Natural killer cell (primary cell): ENCODE data around the gene LRIG1. TPM values are rescaled to one million over a fixed set of nuclear protein-coding genes. Genes with fewer than 3 reads are reported as not detected.

Experiments
- ATAC-seq, 3 donors: fragments of 150-1000 bp in 2 of 3; fragments of 200-7000 bp in 1 of 3; cut with Tn5 transposase; 1 replicate in 1 of 3; 2 replicates in 2 of 3; pipeline ENCODE4 v1.10.0; 2021; ENCODE audit warnings: mild to moderate bottlenecking in 2 of 3, moderate library complexity in 2 of 3
- DNase-seq, 2 donors: peaks; one replicate each; pipeline versions ENCODE4 v3.0.0 to v3.0.0-alpha.2; 2013 to 2021; ENCODE audit warnings: mixed read lengths in 1 of 2
- H3K27ac ChIP-seq: one replicate; pipeline ENCODE4 v1.5.1; 2013; ENCODE audit warnings: mild to moderate bottlenecking, low read length
- H3K27me3 ChIP-seq: one replicate; pipeline ENCODE4 v1.6.1; 2013; ENCODE audit warnings: low read length; ENCODE audit not compliant: control insufficient read depth, insufficient read depth
- H3K36me3 ChIP-seq: one replicate; pipeline ENCODE4 v1.6.1; 2013; ENCODE audit warnings: low read length; ENCODE audit not compliant: control insufficient read depth, insufficient read depth
- H3K4me1 ChIP-seq: one replicate; pipeline ENCODE4 v1.6.1; 2013; ENCODE audit warnings: low read length; ENCODE audit not compliant: control insufficient read depth, insufficient read depth
- H3K4me3 ChIP-seq: one replicate; pipeline ENCODE4 v1.5.1; 2013; ENCODE audit warnings: low read length
- H3K9me3 ChIP-seq: one replicate; pipeline ENCODE4 v1.6.1; 2013; ENCODE audit warnings: low read length; ENCODE audit not compliant: control insufficient read depth, insufficient read depth
- H3K27ac Mint-ChIP-seq, 2 donors: one replicate each; pipeline ENCODE4 v1.8.0; 2022; ENCODE audit warnings: mild to moderate bottlenecking in 2 of 2, mixed read lengths in 2 of 2, moderate library complexity in 1 of 2
- H3K27me3 Mint-ChIP-seq, 2 donors: one replicate each; pipeline ENCODE4 v1.8.0; 2022; ENCODE audit warnings: low read depth in 2 of 2, mixed read lengths in 2 of 2
- H3K36me3 Mint-ChIP-seq: one replicate; pipeline ENCODE4 v1.8.0; 2022; ENCODE audit warnings: mixed read lengths
- H3K4me1 Mint-ChIP-seq, 2 donors: one replicate each; pipeline ENCODE4 v1.8.0; 2022; ENCODE audit warnings: mixed read lengths in 2 of 2
- H3K4me3 Mint-ChIP-seq: one replicate; pipeline ENCODE4 v1.8.0; 2022; ENCODE audit warnings: mild to moderate bottlenecking, moderate library complexity, mixed read lengths
- H3K9me3 Mint-ChIP-seq, 2 donors: one replicate each; pipeline ENCODE4 v1.8.0; 2022; ENCODE audit warnings: mixed read lengths in 2 of 2
- CTCF ChIP-seq: fragments of 200-600 bp; IDR thresholded peaks from one replicate; pipeline ENCODE4 v1.8.0; 2022; ENCODE audit warnings: antibody characterized with exemption
- WGBS: methylation state at CpG from one replicate; pipeline ENCODE4 v1.1.7; 2013; ENCODE audit warnings: missing lambda C conversion rate; ENCODE audit not compliant: insufficient coverage; 5-methylcytosine and 5-hydroxymethylcytosine counted together
- intact Hi-C: fragments of 100-400 bp; cut with micrococcal nuclease; formaldehyde crosslinking; loops from one replicate; pipeline ENCODE4 v1.14.2; 2022
- total RNA-seq, 4 donors: library from RNA; stranded (reverse); fragments of 120-200 nt in 1 of 4; gene quantifications; one replicate each; pipeline versions ENCODE4 v1.2.3 to v1.2.4, GENCODE V29; 2013 to 2022

Gene LRIG1
- total RNA-seq, 3 donors from 2014 or later (not counting 1 experiment from before 2014, with no cell fraction given) = 5.5 to 10.6 (median 8.5) TPM

GRCh38 chr3:66534304-66534845 lies 33.6 kb upstream of the LRIG1 start:
- Histone ChIP-seq H3K4me3 (no peak overlapping the region), H3K27ac (no peak overlapping the region), H3K27me3 (no peaks in the 10 kb centered on the region), H3K36me3 (no peaks in the 10 kb centered on the region), H3K4me1 (no peaks in the 10 kb centered on the region), H3K9me3 (no peaks in the 10 kb centered on the region)
- DNase-seq = no peak
- Mint-ChIP-seq H3K4me1 (no peaks in the 10 kb centered on the region), H3K27ac (no peak overlapping the region), H3K27me3 (peaks cover under 1 to 18% of the 10 kb centered on the region in 2 donors), H3K4me3 (no peak overlapping the region), H3K36me3 (no peaks in the 10 kb centered on the region), H3K9me3 (no peaks in the 10 kb centered on the region)
- no peak for TF ChIP-seq CTCF
- ATAC-seq = no peak
- WGBS = 95% methylated on average over 3 of the region's 6 CpGs
- intact Hi-C loops = no loop called here

DNA sequence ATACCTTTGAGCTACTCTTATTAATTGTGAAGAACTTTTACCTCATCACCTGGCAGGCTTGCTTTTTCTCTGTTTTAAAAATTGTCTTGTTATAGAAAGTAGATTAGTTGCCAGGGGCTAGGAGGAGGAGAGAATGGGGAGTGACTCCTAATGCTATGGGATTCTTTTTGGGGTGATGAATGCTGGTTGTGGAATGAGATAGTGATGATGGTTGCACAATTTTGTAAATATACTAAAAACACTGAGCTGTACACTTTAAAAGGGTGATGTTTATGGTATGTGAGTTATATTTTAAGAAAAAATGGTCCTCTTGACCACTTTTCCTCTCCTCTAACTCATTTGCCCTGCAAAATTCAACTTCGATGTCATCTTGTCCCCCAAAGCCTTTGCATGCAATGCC lies 31.8 kb upstream of the LRIG1 start:
- Mint-ChIP-seq H3K9me3 (no peaks in the 10 kb centered on the region), H3K27ac (no peak overlapping the region), H3K36me3 (no peaks in the 10 kb centered on the region), H3K27me3 (peaks cover 0 to 9% of the 10 kb centered on the region in 2 donors), H3K4me1 (no peaks in the 10 kb centered on the region), H3K4me3 (no peak overlapping the region)
- intact Hi-C loops = no loop called here
- TF ChIP-seq CTCF = no peak
- Histone ChIP-seq H3K4me3 (no peak overlapping the region), H3K36me3 (no peaks in the 10 kb centered on the region), H3K27me3 (no peaks in the 10 kb centered on the region), H3K27ac (no peak overlapping the region), H3K9me3 (no peaks in the 10 kb centered on the region), H3K4me1 (no peaks in the 10 kb centered on the region)
- ATAC-seq = no peak
- no CpG with 5 or more reads among the region's 1 CpG for WGBS
- DNase-seq = no peak

DNA sequence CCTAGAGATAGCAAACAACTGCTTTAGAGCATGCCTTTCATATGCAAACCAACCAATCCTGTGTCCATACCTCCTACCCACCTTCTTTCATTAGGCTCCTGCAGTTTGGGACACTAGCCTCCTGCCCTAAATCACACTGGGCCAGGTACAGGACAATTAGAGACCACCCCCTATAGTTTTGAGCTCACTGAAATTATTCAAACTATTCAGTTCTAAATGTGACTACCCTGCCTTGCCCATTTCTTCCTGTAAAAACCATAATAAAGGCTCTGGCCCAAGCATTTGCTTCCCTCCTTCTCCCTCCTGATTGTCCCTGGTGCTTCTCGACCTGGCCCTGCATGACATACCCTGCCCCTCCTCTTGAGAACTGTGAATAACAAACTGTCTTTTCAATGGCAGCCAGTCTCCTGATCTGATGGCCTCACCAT lies 31.4 kb upstream of the LRIG1 start:
- no peak for TF ChIP-seq CTCF
- intact Hi-C loops = no loop called here
- Mint-ChIP-seq H3K4me1 (no peaks in the 10 kb centered on the region), H3K9me3 (no peaks in the 10 kb centered on the region), H3K27ac (no peak overlapping the region), H3K27me3 (peaks cover 0 to 9% of the 10 kb centered on the region in 2 donors), H3K36me3 (no peaks in the 10 kb centered on the region), H3K4me3 (no peak overlapping the region)
- Histone ChIP-seq H3K4me3 (no peak overlapping the region), H3K9me3 (no peaks in the 10 kb centered on the region), H3K27me3 (no peaks in the 10 kb centered on the region), H3K27ac (no peak overlapping the region), H3K4me1 (no peaks in the 10 kb centered on the region), H3K36me3 (no peaks in the 10 kb centered on the region)
- ATAC-seq = no peak
- WGBS = 75% methylated on average over 1 of the region's 1 CpG
- no peak for DNase-seq

DNA sequence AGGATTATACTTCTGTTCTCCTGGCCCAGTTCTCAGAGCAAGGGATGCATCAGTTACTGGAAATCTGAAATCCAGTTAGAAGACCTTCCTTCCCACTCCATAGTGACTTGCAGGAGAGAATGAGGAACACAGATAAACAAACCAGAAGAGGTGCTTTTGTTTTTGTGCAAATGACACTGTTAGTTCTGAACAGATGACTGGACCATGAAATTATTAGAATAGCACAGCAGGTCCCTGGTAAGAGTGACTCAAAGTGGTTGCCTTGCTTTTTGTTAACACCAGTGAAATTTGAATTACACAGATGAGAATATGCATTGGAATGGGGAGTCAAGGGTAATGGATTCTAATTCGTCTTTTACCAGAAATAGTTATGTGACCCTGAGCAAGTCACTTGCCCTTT lies 30.4 kb upstream of the LRIG1 start:
- Histone ChIP-seq H3K27ac (no peak overlapping the region), H3K27me3 (no peaks in the 10 kb centered on the region), H3K4me3 (no peak overlapping the region), H3K36me3 (no peaks in the 10 kb centered on the region), H3K9me3 (no peaks in the 10 kb centered on the region), H3K4me1 (no peaks in the 10 kb centered on the region)
- no peak for TF ChIP-seq CTCF
- ATAC-seq (no peak), DNase-seq (no peak)
- peaks cover 3 to 17% of the 10 kb centered on the region in 2 donors for H3K27me3 Mint-ChIP-seq
- no peaks in the 10 kb centered on the region for H3K4me1 Mint-ChIP-seq
- no peaks in the 10 kb centered on the region for H3K9me3 Mint-ChIP-seq
- no peak overlapping the region for H3K4me3 Mint-ChIP-seq
- H3K27ac Mint-ChIP-seq = no peak overlapping the region
- intact Hi-C loops = no loop called here
- H3K36me3 Mint-ChIP-seq = no peaks in the 10 kb centered on the region
- WGBS = 88% methylated on average over 1 of the region's 1 CpG
